HepG2 (cell line): ENCODE results near the gene VGLL4. TPM values are rescaled to one million over a fixed set of nuclear protein-coding genes. Genes with fewer than 3 reads are reported as not detected.

Experiments used
- ATAC-seq: fragments of 200-7000 bp; cut with Tn5 transposase; 3 replicates; pipeline ENCODE4 v1.9.1; 2020; ENCODE audit warnings: mild to moderate bottlenecking, moderate library complexity
- BruUV-seq: library from RNA; stranded (reverse); fragments of 400-500 nt; replicated peaks from 2 replicates; lab custom pipeline; 2021; lab: Mats Ljungman, UMichigan
- CTCF ChIA-PET: fragments of 300-600 bp; formaldehyde crosslinking; extraction: SDS; loops from one replicate; lab custom pipeline; 2021; ENCODE audit warnings: low total read pairs, inconsistent platforms, low intra/inter-chr PET ratio; lab: Yijun Ruan, JAX
- POLR2A ChIA-PET: fragments of 350-600 bp; sonication (Branson Sonifier 250); formaldehyde crosslinking; loops from one replicate; lab custom pipeline; 2020; ENCODE audit warnings: antibody characterized with exemption, inconsistent platforms; lab: Yijun Ruan, JAX
- DNase-seq: peaks from one replicate; pipeline ENCODE4 v3.0.0-alpha.2; 2015; ENCODE audit warnings: low spot score
- FAIRE-seq: peaks from 3 replicates; lab custom pipeline; 2011; peaks lifted over from hg19 to GRCh38; lab: Jason Lieb, UNC
- H2AFZ ChIP-seq: one replicate; pipeline ENCODE4 v1.6.1; 2011; ENCODE audit warnings: low read length, inconsistent platforms
- H3K27ac ChIP-seq: fragments of 300-600 bp; 3 replicates; pipeline ENCODE4 v1.8.0; 2011; ENCODE audit warnings: mixed run types, mild to moderate bottlenecking, mixed read lengths, low read length, inconsistent platforms; ENCODE audit not compliant: insufficient read depth; ENCODE audit errors: extremely low read length
- H3K27me3 ChIP-seq, 2 experiments: fragments of 200-600 bp in 1 of 2; 2 replicates in 1 of 2; 3 replicates in 1 of 2; pipeline versions ENCODE4 v1.6.0 to v1.8.0; 2011; ENCODE audit warnings: low read length in 2 of 2, mild to moderate bottlenecking in 2 of 2, moderate library complexity in 2 of 2, inconsistent platforms in 1 of 2; ENCODE audit not compliant: insufficient read depth in 2 of 2, control insufficient read depth in 1 of 2
- H3K36me3 ChIP-seq, 2 experiments: fragments of 200-600 bp in 1 of 2; replicated peaks in 1 of 2; 2 replicates in 1 of 2; 3 replicates in 1 of 2; pipeline versions ENCODE4 v1.5.1 to v1.8.0; 2011; ENCODE audit warnings: low read length in 2 of 2, inconsistent platforms in 1 of 2; ENCODE audit not compliant: insufficient read depth in 2 of 2, control insufficient read depth in 1 of 2
- H3K4me1 ChIP-seq: 2 replicates; pipeline ENCODE4 v1.5.1; 2012; ENCODE audit warnings: low read length, inconsistent platforms; ENCODE audit not compliant: insufficient read depth
- H3K4me2 ChIP-seq: 2 replicates; pipeline ENCODE4 v1.6.0; 2011; ENCODE audit warnings: low read depth, low read length, inconsistent platforms
- H3K4me3 ChIP-seq, 3 experiments: fragments of 200-600 bp in 1 of 3; sonication (generic), shearing (Covaris generic) in 1 of 3; replicated peaks in 1 of 3; 2 replicates each; pipeline ENCODE4 v1.5.1; 2011 to 2016; ENCODE audit warnings: low read length in 3 of 3, inconsistent platforms in 2 of 3, low read depth in 2 of 3, mild to moderate bottlenecking in 2 of 3, control low read depth in 1 of 3, mixed read lengths in 1 of 3; ENCODE audit not compliant: insufficient read depth in 1 of 3
- H3K79me2 ChIP-seq: one replicate; pipeline ENCODE4 v1.6.1; 2011; ENCODE audit warnings: low read length, inconsistent platforms; ENCODE audit not compliant: insufficient read depth
- H3K9ac ChIP-seq: 2 replicates; pipeline ENCODE4 v1.6.0; 2011; ENCODE audit warnings: mild to moderate bottlenecking, low read depth, low read length, inconsistent platforms; ENCODE audit not compliant: insufficient read depth
- H3K9me3 ChIP-seq: 2 replicates; pipeline ENCODE4 v1.5.1; 2012; ENCODE audit warnings: mild to moderate bottlenecking, low read length
- H4K20me1 ChIP-seq: 2 replicates; pipeline ENCODE4 v1.6.0; 2011; ENCODE audit warnings: inconsistent platforms, mild to moderate bottlenecking, low read length, moderate library complexity; ENCODE audit not compliant: insufficient read depth
- ARID2 ChIP-seq: sonication (generic); formaldehyde crosslinking; IDR thresholded peaks from 2 replicates; pipeline ENCODE4 v1.8.1; 2022; ENCODE audit warnings: mild to moderate bottlenecking, missing genetic modification reagents, borderline replicate concordance
- CCDC6 ChIP-seq: sonication (generic); formaldehyde crosslinking; IDR thresholded peaks from 2 replicates; pipeline ENCODE4 v1.8.1; 2022; ENCODE audit warnings: mild to moderate bottlenecking, missing genetic modification reagents, moderate library complexity
- HDAC6 ChIP-seq: fragments of 200-600 bp; sonication (generic); IDR thresholded peaks from 2 replicates; pipeline ENCODE4 v1.7.0; 2017; ENCODE audit warnings: mild to moderate bottlenecking, antibody characterized with exemption, low read length, low read depth
- HOXA7 ChIP-seq: sonication (generic); formaldehyde crosslinking; IDR thresholded peaks from 2 replicates; pipeline ENCODE4 v1.8.1; 2022; ENCODE audit warnings: mild to moderate bottlenecking, missing genetic modification reagents, moderate library complexity
- IKZF1 ChIP-seq: fragments of 450-650 bp; IDR thresholded peaks from 2 replicates; pipeline ENCODE4 v1.7.1; 2016
- KLF15 ChIP-seq: sonication (generic); formaldehyde crosslinking; IDR thresholded peaks from 2 replicates; pipeline ENCODE4 v1.8.1; 2023; ENCODE audit warnings: borderline replicate concordance, mild to moderate bottlenecking, inconsistent platforms, missing genetic modification reagents, mixed read lengths
- KMT2A ChIP-seq: sonication (generic); formaldehyde crosslinking; IDR thresholded peaks from 2 replicates; pipeline ENCODE4 v1.4.0; 2020; ENCODE audit warnings: missing genetic modification reagents
- MAF1 ChIP-seq: sonication (generic); formaldehyde crosslinking; IDR thresholded peaks from 2 replicates; pipeline ENCODE4 v1.5.0; 2020; ENCODE audit warnings: missing genetic modification reagents, borderline replicate concordance
- MIER2 ChIP-seq: IDR thresholded peaks from 2 replicates; pipeline ENCODE4 v1.6.1; 2016; ENCODE audit warnings: missing biosample characterization, missing genetic modification reagents
- NCOA5 ChIP-seq: sonication (generic); formaldehyde crosslinking; IDR thresholded peaks from 2 replicates; pipeline ENCODE4 v1.4.0; 2020; ENCODE audit warnings: missing genetic modification reagents
- NR2F2 ChIP-seq: IDR thresholded peaks from 2 replicates; pipeline ENCODE4 v1.6.1; 2012; ENCODE audit warnings: low read depth, inconsistent platforms, borderline replicate concordance
- RFX1 ChIP-seq: fragments of 450-650 bp; IDR thresholded peaks from 2 replicates; pipeline ENCODE4 v1.6.1; 2017
- ZBTB42 ChIP-seq: sonication (generic); formaldehyde crosslinking; IDR thresholded peaks from 2 replicates; pipeline ENCODE4 v1.5.0; 2020; ENCODE audit warnings: mild to moderate bottlenecking, missing genetic modification reagents
- ZFP90 ChIP-seq: sonication (generic); formaldehyde crosslinking; IDR thresholded peaks from 2 replicates; pipeline ENCODE4 v1.8.0; 2022; ENCODE audit warnings: missing genetic modification reagents, mild to moderate bottlenecking, inconsistent platforms, borderline replicate concordance
- ZNF230 ChIP-seq: sonication (generic); formaldehyde crosslinking; IDR thresholded peaks from 2 replicates; pipeline ENCODE4 v1.4.0; 2020; ENCODE audit warnings: mild to moderate bottlenecking, missing genetic modification reagents
- ZNF431 ChIP-seq: sonication (generic); formaldehyde crosslinking; IDR thresholded peaks from 2 replicates; pipeline ENCODE4 v1.9.0; 2022; ENCODE audit warnings: missing genetic modification reagents, low read depth, mild to moderate bottlenecking, borderline replicate concordance
- ZNF619 ChIP-seq: sonication (generic); formaldehyde crosslinking; IDR thresholded peaks from 2 replicates; pipeline ENCODE4 v1.4.0; 2020; ENCODE audit warnings: mild to moderate bottlenecking, missing genetic modification reagents
- WGBS: methylation state at CpG from one replicate; pipeline ENCODE4 v1.1.6; 2017; ENCODE audit warnings: low lambda C conversion rate; 5-methylcytosine and 5-hydroxymethylcytosine counted together
- in situ Hi-C: cut with HindIII; loops from 2 replicates; pipeline ENCODE4 v1.10.0; 2017; ENCODE audit warnings: low pct_unique_long_range_greater_than_20kb; ENCODE audit not compliant: extremely low pct_ligation_motif_present
- intact Hi-C: fragments of 100-400 bp; cut with micrococcal nuclease; formaldehyde crosslinking; loops from one replicate; pipeline ENCODE4 v1.10.0; 2022; ENCODE audit not compliant: unreplicated experiment
- polyA plus RNA-seq, 8 experiments: library from polyadenylated mRNA; depleted of rRNA in 3 of 8; stranded (reverse) in 7 of 8; unstranded in 1 of 8; fragments of >200 nt; fragmentation: Illumina TruSeq in 4 of 8; extraction: Trizol in 4 of 8; gene quantifications; 2 replicates each; pipeline versions ENCODE4 v1.2.1 to v1.2.3, GENCODE V29; 2011 to 2016; ENCODE audit warnings: low read depth in 4 of 8, missing spikeins in 1 of 8, mixed read lengths in 1 of 8; ENCODE audit not compliant: insufficient read depth in 1 of 8
- total RNA-seq, 5 experiments: library from RNA; depleted of rRNA; stranded (reverse); fragments of >200 nt; fragmentation: Illumina TruSeq; extraction: Trizol; gene quantifications; 2 replicates each; pipeline ENCODE4 v1.2.3, GENCODE V29; 2016; ENCODE audit warnings: low read depth in 1 of 5

The VGLL4 gene
- total and polyA plus RNA-seq, 2 of the 13 experiments (the other 11 are each of a cell fraction or from before 2014, with no cell fraction given) = 23.2 to 39.0 TPM

DNA sequence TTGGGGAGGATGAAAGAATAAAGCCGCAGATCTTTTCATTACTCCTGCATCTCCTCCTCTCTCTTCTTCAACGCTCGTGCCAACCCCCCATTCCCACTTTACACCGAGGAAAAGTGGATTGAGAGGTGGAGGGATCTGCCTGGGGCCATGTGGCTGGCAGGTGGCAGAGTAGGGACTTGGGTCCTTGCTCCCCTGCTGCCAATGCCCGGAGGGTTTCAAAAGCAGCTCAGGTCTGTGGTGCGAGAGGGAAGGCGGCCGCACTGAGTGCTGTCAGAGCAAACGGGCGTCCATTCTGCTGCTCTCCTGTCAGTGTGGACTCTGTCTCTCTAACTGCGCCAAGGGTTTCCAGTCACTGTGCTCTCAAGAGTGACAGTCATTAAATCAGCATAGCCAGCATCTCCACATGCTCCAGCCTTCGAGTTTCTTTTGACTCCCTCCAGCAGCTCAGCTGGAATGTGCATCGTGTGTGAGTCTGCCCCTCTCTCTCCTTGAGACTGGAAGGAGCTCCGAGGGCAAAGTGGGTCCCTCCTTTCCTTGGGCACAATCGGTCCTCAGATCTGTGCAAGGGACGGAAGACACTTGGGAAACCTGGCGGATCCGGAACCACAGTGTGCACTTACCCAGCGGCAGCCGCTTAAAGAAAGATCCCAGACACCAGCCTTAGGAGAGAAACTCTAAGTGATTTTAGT lies 68.6 kb downstream of the VGLL4 start:
- FAIRE-seq (no peak), ATAC-seq (no peak), DNase-seq (no peak)
- peaks cover 71% of the 10 kb centered on the region for H3K79me2 ChIP-seq
- H3K4me2 ChIP-seq = no peak overlapping the region
- H3K27me3 ChIP-seq = no peaks in the 10 kb centered on the region
- intact Hi-C loops = no loop called here
- peaks cover 45% of the 10 kb centered on the region; the same call in 1 of the 2 replicates for H4K20me1 ChIP-seq
- no peak overlapping the region for H2AFZ ChIP-seq
- POLR2A ChIA-PET = no interaction called here
- H3K9ac ChIP-seq = no peak overlapping the region
- H3K36me3 ChIP-seq = peaks cover 17 to 52% of the 10 kb centered on the region in 2 experiments
- WGBS = 96% methylated on average over 19 of the region's 20 CpGs
- no peak overlapping the region for H3K27ac ChIP-seq
- no peaks in the 10 kb centered on the region for H3K9me3 ChIP-seq
- H3K4me1 ChIP-seq = no peaks in the 10 kb centered on the region
- CTCF ChIA-PET = no interaction called here
- BruUV-seq = no TSS peak
- in situ Hi-C loops = no loop called here
- no peak overlapping the region for H3K4me3 ChIP-seq
- TF ChIP-seq ZFP90 (CRISPR knock-in tag) (no peak), MAF1 (no peak), HDAC6 (no peak), ARID2 (CRISPR knock-in tag) (no peak), NCOA5 (CRISPR knock-in tag) (no peak), CCDC6 (CRISPR knock-in tag) (no peak), ZNF230 (no peak), RFX1 (no peak), MIER2 (CRISPR knock-in tag) (no peak), NR2F2 (no peak), HOXA7 (no peak), ZBTB42 (CRISPR knock-in tag) (no peak), KLF15 (no peak), ZNF431 (CRISPR knock-in tag) (no peak), IKZF1 (no peak), KMT2A (CRISPR knock-in tag) (no peak), ZNF619 (CRISPR knock-in tag) (no peak)
